Stimulated activated CD4-positive, alpha-beta T cell treated with anti-CD3 and anti-CD28 coated beads, Interleukin-2, amount 100 ng/mL, for 4 hours (primary cell): ENCODE measurements around the gene CENPN.
A peak's percentile ranks its signal among the peaks of the same experiment; 100 is the strongest.

Experiments
- DNase-seq: peaks from one replicate; pipeline ENCODE4 v3.0.0-alpha.2; 2020; ENCODE audit warnings: low read depth

Gene CENPN

DNA sequence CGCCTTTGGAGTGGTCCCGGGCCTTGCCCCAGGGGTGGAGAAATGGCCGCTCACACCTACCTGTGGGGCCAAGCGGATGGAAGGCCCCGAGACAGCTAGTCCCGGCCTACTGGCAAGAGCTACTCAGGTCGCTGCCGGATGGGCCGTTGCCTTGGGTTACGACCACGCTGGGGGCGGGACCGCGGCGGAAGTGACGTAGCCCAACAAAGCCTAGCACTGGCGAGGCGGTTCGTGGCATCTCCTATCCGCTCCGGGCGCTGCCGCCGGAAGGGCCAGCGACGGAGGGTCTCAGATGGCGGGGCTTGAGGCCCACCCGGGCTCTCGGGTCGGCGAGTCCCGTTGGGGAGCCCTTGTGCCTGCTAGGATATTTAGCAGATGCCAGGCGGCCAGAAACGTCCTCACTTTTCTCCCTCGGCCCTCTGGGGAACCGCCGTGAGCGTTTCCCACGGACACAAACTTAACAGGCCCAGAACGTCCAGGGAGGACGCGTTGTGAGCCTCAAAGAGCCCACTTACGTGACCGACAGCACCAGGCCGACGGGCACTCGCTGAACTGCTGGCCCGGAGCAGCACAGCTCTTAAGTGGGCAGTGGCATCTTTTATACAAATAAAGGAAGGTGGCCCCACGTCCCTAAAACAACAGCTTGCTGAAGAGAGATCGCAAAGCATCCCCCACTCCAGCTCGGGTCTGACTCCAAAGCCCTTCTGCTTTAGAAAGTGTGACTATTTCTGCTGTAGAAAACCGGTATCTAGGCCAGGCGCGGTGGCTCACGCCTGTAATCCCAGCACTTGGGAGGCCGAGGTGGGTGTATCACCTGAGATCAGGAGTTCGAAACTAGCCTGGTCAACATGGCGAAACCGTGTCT lies 70.3 kb downstream of the CENPN start, which contains the start of gene C16orf46:
TSS of gene C16orf46 (minus strand) at position 163 of the 865 bp plus-strand sequence. CDS start 13,283 bp downstream, outside the sequence.
- DNase-seq = peak; percentile 93

GRCh38 chr16:81080233-81080632 lies 73.2 kb downstream of the CENPN start:
- no peak for DNase-seq

DNA sequence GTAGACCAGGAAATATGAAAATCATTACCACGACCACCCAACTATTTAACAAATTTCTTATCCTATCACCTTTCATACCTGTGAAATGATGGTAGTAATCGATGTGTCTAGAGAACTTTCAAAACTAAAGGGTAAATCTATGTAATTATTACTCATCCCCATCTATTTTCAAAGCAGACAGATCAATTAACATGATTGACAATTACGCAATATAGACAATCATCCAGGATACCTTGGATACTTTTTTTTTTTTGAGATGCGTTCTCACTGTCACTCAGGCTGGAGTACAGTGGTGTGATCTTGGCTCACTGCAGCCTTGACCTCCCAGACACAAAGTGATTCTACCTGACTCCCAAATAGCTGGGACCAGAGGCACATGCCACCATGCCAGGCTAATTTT lies 74.0 kb downstream of the CENPN start:
- no peak for DNase-seq
